EL (cell line): ENCODE results near the gene KCNA2.
A peak's percentile ranks its signal among the peaks of the same experiment; 100 is the strongest.

ENCODE experiments used
- DNase-seq: peaks from one replicate; pipeline ENCODE4 v3.0.0-alpha.2; 2016

KCNA2 gene

GRCh38 chr1:110605901-110606656, at the start of gene KCNA2:
TSS of gene KCNA2 (minus strand) at chr1:110606358. CDS start at chr1:110604782, 1,576 bp downstream.
- peak; percentile 8 for DNase-seq

- DNase-seq, result no peak
Observed at GRCh38 chr1:110650609-110651008, 44.5 kb upstream of the KCNA2 start.

GRCh38 chr1:110648417-110648816, 42.3 kb upstream of the KCNA2 start:
- DNase-seq, result no peak

GRCh38 chr1:110647254-110647891, 41.2 kb upstream of the KCNA2 start:
- DNase-seq, result no peak

GRCh38 chr1:110645821-110646735, 39.9 kb upstream of the KCNA2 start:
- DNase-seq, result peak; percentile 56

- DNase-seq, result no peak
Observed at GRCh38 chr1:110645211-110645610, 39.1 kb upstream of the KCNA2 start.

GRCh38 chr1:110643879-110644472, 37.8 kb upstream of the KCNA2 start:
- DNase-seq, result no peak

- no peak for DNase-seq
Observed at GRCh38 chr1:110639724-110640386, 33.7 kb upstream of the KCNA2 start.

- DNase-seq, result no peak
Observed at GRCh38 chr1:110638556-110638955, 32.4 kb upstream of the KCNA2 start.

GRCh38 chr1:110638058-110638457, 31.9 kb upstream of the KCNA2 start:
- DNase-seq, result no peak

- DNase-seq, result no peak
Observed at GRCh38 chr1:110637475-110637874, 31.3 kb upstream of the KCNA2 start.

GRCh38 chr1:110636149-110636935, 30.2 kb upstream of the KCNA2 start:
- DNase-seq, result no peak

GRCh38 chr1:110635434-110635833, 29.3 kb upstream of the KCNA2 start:
- no peak for DNase-seq

- DNase-seq, result peak; percentile 43
Observed at GRCh38 chr1:110634455-110635311, 28.5 kb upstream of the KCNA2 start.

GRCh38 chr1:110634086-110634454, 27.9 kb upstream of the KCNA2 start:
- DNase-seq, result no peak

- DNase-seq, result no peak
Observed at GRCh38 chr1:110633646-110634030, 27.5 kb upstream of the KCNA2 start.

GRCh38 chr1:110631836-110632620, 25.9 kb upstream of the KCNA2 start:
- DNase-seq, result no peak

GRCh38 chr1:110630839-110631663, 24.9 kb upstream of the KCNA2 start:
- peak; percentile 56 for DNase-seq
